GM23248 (cell line): ENCODE results near the gene ZNF174.

ENCODE experiments used
- EZH2 ChIP-seq: fragments of 200-600 bp; sonication (generic); IDR thresholded peaks from 2 replicates; pipeline ENCODE4 v1.6.1; 2018; ENCODE audit warnings: antibody characterized with exemption, mild to moderate bottlenecking; ENCODE audit not compliant: insufficient read depth, poor library complexity, severe bottlenecking
- EZH2phosphoT487 ChIP-seq: fragments of 200-600 bp; sonication (generic); IDR thresholded peaks from 2 replicates; pipeline ENCODE4 v1.6.1; 2018; ENCODE audit warnings: antibody characterized with exemption, moderate library complexity, mild to moderate bottlenecking, low read depth; ENCODE audit not compliant: insufficient read depth

DNA sequence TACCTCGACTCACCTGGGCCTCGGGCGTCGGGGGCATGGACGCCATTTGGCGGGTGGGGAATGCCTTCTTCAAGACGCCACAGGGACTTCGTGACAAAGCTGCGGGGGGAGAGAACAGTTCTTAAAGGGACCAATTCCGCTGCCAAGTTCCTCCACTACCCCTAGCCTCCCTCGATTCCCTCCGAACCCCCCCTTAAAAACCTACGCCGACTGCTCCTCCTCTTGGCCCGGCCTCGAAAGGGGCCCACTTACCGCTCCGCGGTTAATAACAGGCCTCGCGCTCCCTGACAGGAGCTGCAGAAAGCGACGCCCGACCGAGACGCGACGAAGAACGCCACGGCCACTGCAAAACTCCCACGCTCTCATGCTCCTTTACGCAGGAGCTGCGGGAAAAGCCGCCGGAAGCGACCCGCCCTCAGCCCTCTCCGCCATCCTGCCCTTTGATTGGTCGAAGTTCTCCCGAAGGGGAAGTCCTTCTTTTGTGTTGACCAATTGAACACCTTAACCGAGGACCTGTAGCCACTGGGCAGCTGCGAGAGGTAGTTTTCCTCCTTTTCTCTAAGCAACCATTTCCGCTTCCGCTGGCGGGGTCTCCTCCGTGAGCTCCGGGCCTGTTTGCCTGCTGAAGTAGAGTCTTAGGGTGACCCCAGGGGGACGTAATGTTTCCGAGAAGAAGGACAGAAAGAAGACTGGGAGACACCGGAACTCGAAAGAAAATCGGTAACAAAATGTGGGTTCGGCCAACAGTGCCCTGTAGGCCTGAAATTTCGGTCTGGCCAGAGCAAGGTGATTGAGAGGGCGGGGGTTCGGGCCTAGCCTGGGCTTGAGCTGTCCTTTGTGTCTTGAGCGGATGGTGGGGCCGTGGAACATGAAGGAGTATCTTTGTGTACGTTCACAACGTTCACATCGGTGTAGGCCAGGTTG lies 42.4 kb downstream of the ZNF174 start, which contains the start of the genes NAA60 and ZNF597:
- TF ChIP-seq EZH2phosphoT487 (no peak), EZH2 (no peak)
